Neural cell (in vitro differentiated cells): ENCODE measurements around the gene PCNX4. TPM values are rescaled to one million over a fixed set of nuclear protein-coding genes. Genes with fewer than 3 reads are reported as not detected.
A peak's percentile ranks its signal among the peaks of the same experiment; 100 is the strongest.

Source experiments
- H2AFZ ChIP-seq: fragments of 200-600, 300-800 bp; sonication (generic), shearing (Covaris generic); 2 replicates; pipeline ENCODE4 v1.6.0; 2014; ENCODE audit warnings: low read depth, mild to moderate bottlenecking, antibody characterized with exemption, low read length, moderate library complexity
- H3F3A ChIP-seq: fragments of 200-600 bp; shearing (Covaris generic); 2 replicates; pipeline ENCODE4 v1.6.1; 2016; ENCODE audit warnings: mild to moderate bottlenecking, moderate library complexity, mixed read lengths, antibody characterized with exemption, low read length; ENCODE audit not compliant: insufficient read depth, poor library complexity, severe bottlenecking
- H3K27ac ChIP-seq: fragments of 200-600, 300-800 bp; sonication (generic), shearing (Covaris generic); 2 replicates; pipeline ENCODE4 v1.5.1; 2014; ENCODE audit warnings: mild to moderate bottlenecking, low read length, moderate library complexity
- H3K27me3 ChIP-seq: fragments of 300-800, 200-600 bp; sonication (generic), shearing (Covaris generic); 2 replicates; pipeline ENCODE4 v1.6.0; 2014; ENCODE audit warnings: mild to moderate bottlenecking, low read depth, low read length, moderate library complexity; ENCODE audit not compliant: insufficient read depth
- H3K36me3 ChIP-seq: fragments of 300-800, 200-600 bp; sonication (generic), shearing (Covaris generic); 2 replicates; pipeline ENCODE4 v1.5.1; 2014; ENCODE audit warnings: mild to moderate bottlenecking, antibody characterized with exemption, low read length, moderate library complexity; ENCODE audit not compliant: insufficient read depth
- H3K4me2 ChIP-seq: fragments of 300-800, 200-600 bp; sonication (generic), shearing (Covaris generic); 2 replicates; pipeline ENCODE4 v1.6.0; 2014; ENCODE audit warnings: mild to moderate bottlenecking, low read length
- H3K4me3 ChIP-seq: fragments of 300-800, 200-600 bp; sonication (generic), shearing (Covaris generic); 2 replicates; pipeline ENCODE4 v1.5.1; 2014; ENCODE audit warnings: mild to moderate bottlenecking, low read length, moderate library complexity
- H3K79me2 ChIP-seq: fragments of 200-600 bp; shearing (Covaris generic); replicated peaks from 2 replicates; pipeline ENCODE4 v1.6.0; 2014; ENCODE audit warnings: mild to moderate bottlenecking, low read length, moderate library complexity; ENCODE audit not compliant: insufficient read depth
- H3K9ac ChIP-seq: fragments of 300-800, 200-600 bp; sonication (generic), shearing (Covaris generic); 2 replicates; pipeline ENCODE4 v1.6.1; 2016; ENCODE audit warnings: mild to moderate bottlenecking, low read length, mixed read lengths
- H3K9me2 ChIP-seq: fragments of 200-600 bp; shearing (Covaris generic); 2 replicates; pipeline ENCODE4 v1.6.1; 2016; ENCODE audit warnings: mild to moderate bottlenecking, low read length, mixed read lengths; ENCODE audit not compliant: insufficient read depth
- H3K9me3 ChIP-seq: fragments of 200-600, 300-800 bp; sonication (generic), shearing (Covaris generic); 2 replicates; pipeline ENCODE4 v1.6.1; 2016; ENCODE audit warnings: mild to moderate bottlenecking, mixed run types, low read length, moderate library complexity, mixed read lengths
- H4K20me1 ChIP-seq: fragments of 200-600 bp; shearing (Covaris generic); 2 replicates; pipeline ENCODE4 v1.6.1; 2016; ENCODE audit warnings: mild to moderate bottlenecking, mixed run types; ENCODE audit not compliant: insufficient read depth
- EP300 ChIP-seq: fragments of 450-650 bp; conservative IDR thresholded peaks from 2 replicates; pipeline ENCODE4 v1.6.1; 2014; ENCODE audit warnings: antibody characterized with exemption, mild to moderate bottlenecking, moderate library complexity; ENCODE audit not compliant: poor library complexity, severe bottlenecking
- EZH2 ChIP-seq: fragments of 200-600, 300-800 bp; shearing (Covaris generic), sonication (generic); IDR thresholded peaks from 2 replicates; pipeline ENCODE4 v1.6.1; 2014; ENCODE audit warnings: antibody characterized with exemption, low read length, borderline replicate concordance, mild to moderate bottlenecking; ENCODE audit not compliant: insufficient read depth, poor library complexity, severe bottlenecking
- MXI1 ChIP-seq: fragments of 450-650 bp; conservative IDR thresholded peaks from 2 replicates; pipeline ENCODE4 v1.6.1; 2014; ENCODE audit warnings: antibody characterized with exemption, mild to moderate bottlenecking; ENCODE audit not compliant: poor library complexity, severe bottlenecking
- POLR2AphosphoS5 ChIP-seq: IDR thresholded peaks from 2 replicates; pipeline ENCODE4 v1.6.1; 2012
- RAD21 ChIP-seq: fragments of 450-650 bp; conservative IDR thresholded peaks from 2 replicates; pipeline ENCODE4 v1.6.1; 2014; ENCODE audit warnings: antibody characterized with exemption, mild to moderate bottlenecking, moderate library complexity
- SMC3 ChIP-seq: fragments of 450-650 bp; conservative IDR thresholded peaks from 2 replicates; pipeline ENCODE4 v1.6.1; 2014; ENCODE audit warnings: antibody characterized with exemption, mild to moderate bottlenecking, moderate library complexity; ENCODE audit not compliant: poor library complexity
- TAF1 ChIP-seq: IDR thresholded peaks from 2 replicates; pipeline ENCODE4 v1.6.1; 2012; ENCODE audit warnings: low read depth
- polyA plus RNA-seq: library from polyadenylated mRNA; depleted of rRNA; stranded (reverse); fragments of >200 nt; gene quantifications from 2 replicates; pipeline ENCODE4 v1.2.3, GENCODE V29; 2014
- TF ChIP-seq, protein P1 (sequence below): IDR thresholded peaks from 2 replicates; pipeline ENCODE4 v1.6.1; 2012; ENCODE audit warnings: borderline replicate concordance
- TF ChIP-seq, protein P2 (sequence below): fragments of 450-650 bp; IDR thresholded peaks from 2 replicates; pipeline ENCODE4 v1.5.1; 2014; ENCODE audit warnings: antibody characterized with exemption, mild to moderate bottlenecking, moderate library complexity; ENCODE audit not compliant: poor library complexity, severe bottlenecking

PCNX4 gene
- polyA plus RNA-seq, 1 donor from 2014 or later = 117 TPM

DNA sequence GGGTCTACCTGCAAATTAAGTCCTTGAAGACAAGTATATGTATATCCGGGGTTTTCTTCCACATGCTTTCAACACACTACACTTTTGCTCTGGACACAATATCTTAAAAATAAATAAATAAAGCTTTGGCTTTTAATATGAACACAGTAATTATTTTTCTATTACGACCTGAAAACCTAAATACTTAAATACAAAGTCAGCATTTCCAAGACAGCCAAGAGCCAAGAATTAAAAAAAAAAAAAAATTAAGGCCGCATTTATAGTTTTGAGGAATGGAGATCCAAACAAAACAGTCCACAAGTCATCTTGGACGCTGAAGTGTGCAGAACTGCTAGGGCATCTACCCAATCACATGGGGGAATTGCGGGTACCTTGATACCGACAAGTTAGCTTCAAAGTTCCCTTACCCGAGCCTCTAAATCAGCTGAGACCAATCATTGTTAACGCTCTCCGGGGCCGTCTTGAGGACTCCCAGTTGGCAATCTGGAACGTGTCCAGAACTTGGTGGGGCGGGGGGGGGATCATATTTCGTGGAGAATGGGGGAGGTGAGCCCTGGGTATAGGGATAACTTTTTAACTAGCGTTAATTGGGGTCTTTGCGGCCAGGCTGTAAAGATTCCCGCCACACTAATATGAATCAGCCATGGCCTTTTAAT is 731 bp upstream of the PCNX4 start:
- Histone ChIP-seq H4K20me1 (no peaks in the 10 kb centered on the region), H3K27me3 (no peaks in the 10 kb centered on the region), H3F3A (no peaks in the 10 kb centered on the region), H3K79me2 (peaks cover 38% of the 10 kb centered on the region), H3K4me2 (peak overlapping the region; percentile 53), H3K9me3 (no peaks in the 10 kb centered on the region), H3K9ac (peak overlapping the region; percentile 94), H3K4me3 (peak overlapping the region; percentile 82), H3K27ac (peak overlapping the region; percentile 95), H3K36me3 (no peaks in the 10 kb centered on the region), H3K9me2 (no peaks in the 10 kb centered on the region), H2AFZ (peak overlapping the region; percentile 60)
- TF ChIP-seq, protein P1, sequence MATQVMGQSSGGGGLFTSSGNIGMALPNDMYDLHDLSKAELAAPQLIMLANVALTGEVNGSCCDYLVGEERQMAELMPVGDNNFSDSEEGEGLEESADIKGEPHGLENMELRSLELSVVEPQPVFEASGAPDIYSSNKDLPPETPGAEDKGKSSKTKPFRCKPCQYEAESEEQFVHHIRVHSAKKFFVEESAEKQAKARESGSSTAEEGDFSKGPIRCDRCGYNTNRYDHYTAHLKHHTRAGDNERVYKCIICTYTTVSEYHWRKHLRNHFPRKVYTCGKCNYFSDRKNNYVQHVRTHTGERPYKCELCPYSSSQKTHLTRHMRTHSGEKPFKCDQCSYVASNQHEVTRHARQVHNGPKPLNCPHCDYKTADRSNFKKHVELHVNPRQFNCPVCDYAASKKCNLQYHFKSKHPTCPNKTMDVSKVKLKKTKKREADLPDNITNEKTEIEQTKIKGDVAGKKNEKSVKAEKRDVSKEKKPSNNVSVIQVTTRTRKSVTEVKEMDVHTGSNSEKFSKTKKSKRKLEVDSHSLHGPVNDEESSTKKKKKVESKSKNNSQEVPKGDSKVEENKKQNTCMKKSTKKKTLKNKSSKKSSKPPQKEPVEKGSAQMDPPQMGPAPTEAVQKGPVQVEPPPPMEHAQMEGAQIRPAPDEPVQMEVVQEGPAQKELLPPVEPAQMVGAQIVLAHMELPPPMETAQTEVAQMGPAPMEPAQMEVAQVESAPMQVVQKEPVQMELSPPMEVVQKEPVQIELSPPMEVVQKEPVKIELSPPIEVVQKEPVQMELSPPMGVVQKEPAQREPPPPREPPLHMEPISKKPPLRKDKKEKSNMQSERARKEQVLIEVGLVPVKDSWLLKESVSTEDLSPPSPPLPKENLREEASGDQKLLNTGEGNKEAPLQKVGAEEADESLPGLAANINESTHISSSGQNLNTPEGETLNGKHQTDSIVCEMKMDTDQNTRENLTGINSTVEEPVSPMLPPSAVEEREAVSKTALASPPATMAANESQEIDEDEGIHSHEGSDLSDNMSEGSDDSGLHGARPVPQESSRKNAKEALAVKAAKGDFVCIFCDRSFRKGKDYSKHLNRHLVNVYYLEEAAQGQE = no peak
- TF ChIP-seq EZH2 (no peak), TAF1 (no peak), RAD21 (no peak), MXI1 (no peak), SMC3 (no peak), EP300 (no peak), POLR2AphosphoS5 (no peak)
- TF ChIP-seq, protein P2, sequence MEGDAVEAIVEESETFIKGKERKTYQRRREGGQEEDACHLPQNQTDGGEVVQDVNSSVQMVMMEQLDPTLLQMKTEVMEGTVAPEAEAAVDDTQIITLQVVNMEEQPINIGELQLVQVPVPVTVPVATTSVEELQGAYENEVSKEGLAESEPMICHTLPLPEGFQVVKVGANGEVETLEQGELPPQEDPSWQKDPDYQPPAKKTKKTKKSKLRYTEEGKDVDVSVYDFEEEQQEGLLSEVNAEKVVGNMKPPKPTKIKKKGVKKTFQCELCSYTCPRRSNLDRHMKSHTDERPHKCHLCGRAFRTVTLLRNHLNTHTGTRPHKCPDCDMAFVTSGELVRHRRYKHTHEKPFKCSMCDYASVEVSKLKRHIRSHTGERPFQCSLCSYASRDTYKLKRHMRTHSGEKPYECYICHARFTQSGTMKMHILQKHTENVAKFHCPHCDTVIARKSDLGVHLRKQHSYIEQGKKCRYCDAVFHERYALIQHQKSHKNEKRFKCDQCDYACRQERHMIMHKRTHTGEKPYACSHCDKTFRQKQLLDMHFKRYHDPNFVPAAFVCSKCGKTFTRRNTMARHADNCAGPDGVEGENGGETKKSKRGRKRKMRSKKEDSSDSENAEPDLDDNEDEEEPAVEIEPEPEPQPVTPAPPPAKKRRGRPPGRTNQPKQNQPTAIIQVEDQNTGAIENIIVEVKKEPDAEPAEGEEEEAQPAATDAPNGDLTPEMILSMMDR = no peak

DNA sequence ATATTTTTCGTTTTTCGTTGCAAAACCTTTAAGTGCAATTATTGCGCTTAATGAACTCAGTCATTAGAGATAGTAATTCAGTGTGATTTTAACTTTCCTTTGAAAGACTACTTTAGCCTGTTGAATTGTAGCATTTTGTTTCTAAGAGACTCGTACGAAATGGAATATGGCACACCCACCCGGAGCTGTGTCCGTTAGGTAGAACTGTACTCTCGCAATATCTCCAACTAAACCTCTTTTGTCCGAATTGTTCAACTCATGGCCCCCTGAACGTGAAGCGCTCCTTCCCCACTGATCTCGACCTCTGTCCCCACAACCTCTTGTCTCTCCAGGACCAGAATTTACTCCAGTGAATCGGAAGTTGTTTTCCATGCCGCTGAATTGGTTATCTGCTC is 800 bp downstream of the PCNX4 start:
- H3K27ac ChIP-seq = peak overlapping the region; percentile 95

More for the DNA sequence above, 800 bp downstream of the PCNX4 start:
- Histone ChIP-seq H2AFZ (peak overlapping the region; percentile 66), H3K9me3 (no peaks in the 10 kb centered on the region), H3K9ac (peak overlapping the region; percentile 94), H3K4me3 (peak overlapping the region; percentile 82), H3K9me2 (no peaks in the 10 kb centered on the region), H3K4me2 (peak overlapping the region; percentile 93), H3K79me2 (peaks cover 54% of the 10 kb centered on the region), H3K27me3 (no peaks in the 10 kb centered on the region), H3K36me3 (no peaks in the 10 kb centered on the region), H3F3A (no peaks in the 10 kb centered on the region), H4K20me1 (no peaks in the 10 kb centered on the region)
- TF ChIP-seq MXI1 = no peak
- TF ChIP-seq, protein P1 = no peak
- TF ChIP-seq EZH2 = no peak
- no peak for TF ChIP-seq RAD21
- TF ChIP-seq, protein P2 = no peak
- TF ChIP-seq TAF1 = no peak
- TF ChIP-seq SMC3 = no peak
- no peak for TF ChIP-seq EP300
- no peak for TF ChIP-seq POLR2AphosphoS5
